Activated CD8-positive, alpha-beta memory T cell treated with anti-CD3 and anti-CD28 coated beads, Interleukin-2, amount 50 U/mL, for 24 hours (primary cell): ENCODE results near the gene RAB26.

Source experiments
- DNase-seq: peaks from one replicate; pipeline ENCODE4 v3.0.0-alpha.2; 2020; ENCODE audit errors: extremely low read depth

The RAB26 gene

DNA sequence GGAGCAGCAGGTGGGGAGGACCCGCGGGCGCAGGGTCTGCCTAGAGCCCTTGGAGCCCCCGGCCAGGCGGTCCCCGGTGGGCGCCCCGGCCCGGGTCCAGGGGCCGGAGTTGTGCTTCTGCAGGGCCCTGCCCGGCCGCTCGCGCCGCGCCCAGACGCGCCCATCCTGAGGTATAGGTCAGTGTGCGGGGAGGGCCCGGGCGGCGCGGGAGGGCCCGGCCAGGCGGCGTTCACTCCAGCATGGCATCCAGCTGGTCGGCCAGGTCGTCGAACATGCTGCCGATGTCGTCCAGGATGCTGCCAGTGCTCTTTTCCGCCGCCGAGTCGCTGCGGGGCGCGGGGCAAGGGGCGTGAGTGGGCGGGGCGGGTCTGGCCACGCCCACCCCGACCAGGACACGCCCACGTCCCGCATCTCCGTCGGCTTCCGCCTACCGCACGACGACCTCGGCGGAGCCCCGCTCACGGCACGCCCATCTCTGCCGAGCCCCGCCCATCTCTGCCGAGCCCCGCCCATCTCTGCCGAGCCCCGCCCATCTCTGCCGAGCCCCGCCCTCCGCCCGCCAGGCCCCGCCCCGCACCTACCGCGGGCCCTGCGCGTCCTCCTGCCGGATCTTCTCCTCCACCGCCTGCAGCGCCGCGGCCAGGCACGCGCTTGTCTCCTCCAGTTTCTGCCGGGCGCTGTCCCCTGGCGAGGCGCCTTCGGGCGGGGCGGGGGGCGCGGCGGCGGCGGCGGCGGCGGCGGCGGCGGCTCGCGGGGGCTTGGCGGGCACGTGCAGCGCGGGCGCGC, 30.1 kb downstream of the RAB26 start:
- DNase-seq = no peak

- no peak for DNase-seq
Measured at GRCh38 chr16:2179107-2179501, 30.7 kb downstream of the RAB26 start.

- DNase-seq = no peak
Measured at GRCh38 chr16:2179576-2179975, 31.2 kb downstream of the RAB26 start.

GRCh38 chr16:2180461-2180860, 32.0 kb downstream of the RAB26 start:
- DNase-seq = no peak

DNA sequence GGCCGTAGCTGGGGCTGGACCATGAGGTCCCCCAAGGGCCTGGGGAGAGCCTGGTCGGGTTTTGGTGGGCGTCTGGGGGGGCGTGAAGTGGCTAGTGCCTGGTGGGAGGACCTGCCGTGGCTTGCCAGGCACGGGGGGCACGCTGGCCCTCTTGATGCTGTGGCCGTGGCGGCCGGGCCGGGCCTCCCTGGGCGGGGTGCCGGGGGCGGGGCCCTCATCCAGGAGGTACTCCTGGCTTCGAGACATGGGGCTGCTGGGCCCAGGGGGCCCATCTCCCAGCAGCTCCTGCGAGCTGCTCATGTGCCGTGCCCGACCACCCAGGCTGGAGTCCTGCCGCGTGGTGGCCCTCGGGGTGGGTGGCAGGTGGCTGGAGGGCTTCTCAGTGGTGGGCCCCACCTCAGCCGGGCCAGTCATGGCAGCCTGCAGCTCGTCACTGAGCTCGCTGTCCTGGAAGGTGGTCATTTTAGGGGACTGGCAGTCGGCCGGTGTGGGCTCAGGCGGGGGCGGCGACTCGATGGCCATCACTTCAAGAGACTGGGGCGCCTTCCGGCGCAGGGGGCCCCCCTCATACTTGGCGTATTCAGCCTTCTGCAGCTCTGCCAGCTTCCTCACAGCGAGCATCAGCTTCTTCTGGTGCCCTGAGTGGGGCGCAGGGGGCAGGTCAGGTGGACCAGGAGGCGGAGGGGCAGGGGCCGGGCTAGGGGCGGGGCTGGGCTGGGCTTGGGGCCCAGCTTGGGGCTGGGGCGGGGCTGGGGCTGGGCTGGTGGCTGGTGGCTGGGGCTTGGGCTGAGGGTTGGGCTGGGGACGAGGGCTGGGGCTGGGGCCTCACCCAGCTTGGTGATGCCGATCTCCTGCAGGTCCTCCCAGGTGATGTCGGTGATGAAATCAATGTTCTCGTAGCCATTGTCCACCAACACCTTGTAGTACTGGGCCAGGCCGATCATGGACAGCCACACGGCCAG, 32.8 kb downstream of the RAB26 start:
- DNase-seq = no peak

GRCh38 chr16:2181952-2182351, 33.5 kb downstream of the RAB26 start:
- DNase-seq = no peak

- DNase-seq = no peak
Measured at GRCh38 chr16:2183671-2184070, 35.2 kb downstream of the RAB26 start.

DNA sequence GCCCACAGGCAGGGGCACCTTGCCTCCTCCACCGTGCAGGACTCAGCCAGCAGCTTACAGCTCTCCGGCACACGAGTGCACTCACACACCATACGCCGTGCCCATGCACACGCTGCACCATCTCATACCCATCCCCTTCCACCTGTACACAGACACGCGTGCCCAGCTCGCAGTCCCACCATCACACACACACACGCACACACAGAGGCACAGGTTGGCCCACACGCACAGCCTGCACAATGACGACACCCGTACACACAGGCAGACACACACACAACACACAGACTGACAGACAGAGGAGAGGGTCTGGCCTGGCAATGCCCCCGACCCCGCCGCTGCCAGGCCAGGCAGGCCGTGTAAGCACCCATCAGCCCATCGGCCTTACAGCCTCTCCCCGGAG, 35.9 kb downstream of the RAB26 start:
- no peak for DNase-seq

DNA sequence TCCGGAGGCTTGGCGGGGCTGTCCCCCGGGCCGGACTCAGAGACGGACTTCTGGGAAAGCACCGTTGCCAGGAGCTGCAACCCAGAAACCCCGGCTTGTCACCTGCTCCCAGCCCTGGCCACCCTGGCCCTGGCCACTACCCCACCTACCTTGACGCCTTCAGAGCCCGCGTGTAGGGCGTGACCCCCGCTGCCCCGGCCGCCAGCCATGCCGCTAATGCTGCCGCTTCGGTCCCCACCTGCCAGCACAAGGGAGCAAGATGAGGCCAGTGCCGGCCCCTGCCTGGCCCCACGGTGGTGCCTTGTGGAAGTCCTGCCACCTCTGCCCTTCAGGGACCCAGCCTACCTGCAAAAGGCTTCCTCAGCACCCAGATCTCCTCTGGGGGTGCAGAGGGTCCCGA, 36.5 kb downstream of the RAB26 start:
- no peak for DNase-seq

GRCh38 chr16:2186064-2186463, 37.6 kb downstream of the RAB26 start:
- DNase-seq = no peak

GRCh38 chr16:2186505-2186904, 38.1 kb downstream of the RAB26 start:
- no peak for DNase-seq

- no peak for DNase-seq
Measured at GRCh38 chr16:2187212-2187611, 38.8 kb downstream of the RAB26 start.

- no peak for DNase-seq
Measured at GRCh38 chr16:2188395-2188794, 40.0 kb downstream of the RAB26 start.

DNA sequence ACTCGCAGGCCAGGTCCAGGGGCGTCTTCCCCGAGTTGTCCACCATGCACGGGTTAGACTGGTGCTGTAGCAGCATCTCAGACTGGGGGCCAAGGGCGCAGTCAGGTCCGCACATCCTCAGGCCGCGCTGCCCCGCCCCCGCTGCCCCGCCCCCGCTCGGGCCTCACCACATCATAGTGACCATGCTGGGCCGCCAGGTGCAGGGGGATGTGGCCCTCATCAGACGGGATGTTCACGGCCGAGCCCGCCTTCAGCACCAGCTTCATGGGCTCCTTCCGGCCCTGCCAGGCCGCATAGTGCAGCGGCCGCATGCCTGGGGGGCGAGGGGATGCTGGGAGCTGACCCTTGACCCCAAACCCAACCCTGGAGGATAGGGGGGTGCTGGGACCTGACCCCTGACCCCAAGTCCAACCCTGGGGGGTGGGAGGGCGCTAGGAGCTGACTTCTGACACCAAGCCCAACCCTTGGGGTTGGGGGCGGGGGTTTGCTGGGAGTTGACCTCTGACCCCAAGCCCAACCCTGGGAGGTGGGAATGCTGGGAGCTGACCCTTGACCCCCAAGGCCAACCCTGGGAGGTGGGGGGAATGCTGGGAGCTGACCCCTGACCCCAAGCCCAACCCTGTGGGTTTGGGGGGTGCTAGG, 40.9 kb downstream of the RAB26 start:
- no peak for DNase-seq

DNA sequence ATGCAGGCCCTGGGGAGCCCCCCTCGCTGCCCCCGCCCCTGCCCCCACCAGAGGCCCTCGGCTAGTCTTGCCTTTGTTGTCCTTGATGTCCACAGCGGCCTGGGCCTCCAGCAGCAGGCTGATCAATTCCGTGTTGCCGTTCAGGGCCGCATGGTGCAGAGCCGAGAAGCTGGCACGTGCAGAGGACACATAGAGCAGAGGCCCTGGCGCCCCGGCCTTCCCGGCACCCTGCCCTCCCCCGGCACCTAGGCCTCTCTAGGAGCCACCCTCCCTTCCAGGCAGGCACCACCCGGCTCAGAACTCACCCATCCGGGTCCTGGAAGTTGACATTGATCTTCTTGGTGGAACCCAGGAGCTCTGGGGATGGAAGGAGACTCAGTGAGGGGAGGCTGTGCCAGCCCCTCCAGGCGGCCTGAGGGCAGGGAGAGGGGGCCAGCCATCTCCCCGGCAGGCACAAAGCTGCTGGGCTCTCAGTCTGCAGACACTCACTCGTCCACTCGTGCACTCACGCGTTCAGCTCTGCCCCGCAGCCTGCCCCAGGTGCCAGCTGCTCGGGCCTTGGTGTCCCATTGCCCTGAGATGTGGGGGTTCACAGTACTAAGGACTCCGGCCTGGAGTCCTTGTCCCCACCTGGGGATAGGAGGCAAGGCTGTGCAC, 41.7 kb downstream of the RAB26 start:
- no peak for DNase-seq

DNA sequence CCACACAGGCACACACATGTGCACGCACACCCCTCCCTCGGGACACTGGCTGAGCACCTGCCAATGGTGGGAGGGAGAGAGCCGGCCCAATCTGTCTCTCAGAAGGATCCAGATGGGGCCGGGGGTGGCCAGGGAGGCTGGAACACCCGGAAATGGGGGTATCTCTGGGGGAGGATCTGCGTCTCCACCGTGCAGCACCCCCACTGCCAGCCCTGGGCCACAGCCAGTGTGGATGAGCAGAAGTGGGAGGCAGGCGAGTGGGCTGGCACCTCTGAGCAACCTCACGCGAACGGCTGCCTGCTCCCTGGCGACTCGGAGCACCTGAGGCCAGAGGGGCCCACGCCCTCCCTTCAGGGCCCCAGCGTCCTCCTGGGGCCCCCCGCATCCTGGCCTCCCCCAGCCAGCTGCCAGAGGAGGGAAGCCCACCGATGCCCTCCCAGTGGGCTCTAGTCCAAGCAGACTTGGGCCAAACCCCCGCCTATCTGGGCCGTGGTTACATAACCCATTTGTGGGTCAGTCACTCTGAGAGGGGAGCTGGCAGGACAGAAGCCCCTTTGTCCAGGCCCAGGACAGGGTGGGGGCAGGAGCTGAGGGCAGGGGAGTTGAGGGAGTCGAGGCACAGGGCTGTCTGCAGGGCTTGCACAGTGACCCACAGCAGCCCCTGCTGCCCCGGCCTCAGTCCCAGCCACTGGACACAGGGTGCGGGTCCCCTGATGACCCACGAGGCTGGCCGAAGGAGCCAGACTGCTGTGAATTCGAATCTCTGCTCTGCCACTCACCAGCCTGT, 42.4 kb downstream of the RAB26 start:
- no peak for DNase-seq

- DNase-seq = no peak
Measured at GRCh38 chr16:2191446-2191706, 43.0 kb downstream of the RAB26 start.

- DNase-seq = no peak
Measured at GRCh38 chr16:2194166-2194834, 45.9 kb downstream of the RAB26 start.

DNA sequence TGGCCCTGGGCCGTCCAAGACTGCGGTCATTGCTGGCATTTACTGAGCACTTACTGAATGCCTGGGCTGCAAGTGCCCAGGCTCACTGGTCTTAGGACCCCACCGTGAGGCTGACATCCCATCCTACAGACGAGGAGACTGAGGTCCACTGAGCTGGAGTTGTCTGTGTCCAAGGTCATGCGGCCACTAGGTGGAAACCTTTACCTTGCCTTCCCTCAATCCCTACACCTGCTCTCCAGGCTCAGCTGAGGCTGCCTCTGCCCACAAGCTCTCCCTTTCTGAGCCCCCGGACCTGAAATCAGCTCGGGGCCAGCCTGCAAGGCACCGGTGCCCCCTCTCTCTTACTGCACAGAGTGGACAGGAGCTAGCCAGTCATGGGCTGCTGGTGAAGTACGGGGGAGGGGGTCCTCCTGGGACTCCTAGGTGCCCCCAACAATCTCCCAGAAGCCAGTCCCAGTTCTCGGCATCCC, 46.5 kb downstream of the RAB26 start:
- no peak for DNase-seq

GRCh38 chr16:2195322-2196161, 47.1 kb downstream of the RAB26 start:
- DNase-seq = no peak
